Progenitor cell of endocrine pancreas (in vitro differentiated cells): ENCODE results near the gene UCHL1. TPM values are rescaled to one million over a fixed set of nuclear protein-coding genes. Genes with fewer than 3 reads are reported as not detected.

ENCODE experiments used
- DNase-seq: peaks from one replicate; pipeline ENCODE4 v3.0.0; 2021; ENCODE audit warnings: low spot score; ENCODE audit not compliant: unreplicated experiment
- H3K27ac Mint-ChIP-seq: 2 replicates; pipeline ENCODE4 v1.8.0; 2021; ENCODE audit warnings: mild to moderate bottlenecking, moderate library complexity, mixed read lengths
- H3K27me3 Mint-ChIP-seq: 2 replicates; pipeline ENCODE4 v1.8.0; 2021; ENCODE audit warnings: mixed read lengths
- H3K36me3 Mint-ChIP-seq: 2 replicates; pipeline ENCODE4 v1.8.0; 2022; ENCODE audit warnings: mixed read lengths; ENCODE audit not compliant: insufficient read depth
- H3K4me1 Mint-ChIP-seq: 2 replicates; pipeline ENCODE4 v1.8.0; 2021; ENCODE audit warnings: low read depth, mixed read lengths
- H3K4me3 Mint-ChIP-seq: 2 replicates; pipeline ENCODE4 v1.8.0; 2021; ENCODE audit warnings: low read depth, mild to moderate bottlenecking, moderate library complexity, mixed read lengths
- H3K9me3 Mint-ChIP-seq: 2 replicates; pipeline ENCODE4 v1.8.0; 2021; ENCODE audit warnings: low read depth, mixed read lengths
- CTCF ChIP-seq: fragments of 200-600 bp; sonication (generic); IDR thresholded peaks from one replicate; pipeline ENCODE4 v1.5.0; 2021; ENCODE audit warnings: antibody characterized with exemption, mild to moderate bottlenecking; ENCODE audit not compliant: unreplicated experiment
- total RNA-seq: library from RNA; stranded (reverse); gene quantifications from 2 replicates; pipeline ENCODE4 v1.2.1, GENCODE V29; 2021

UCHL1 gene
- total RNA-seq, 1 donor from 2014 or later, result 270 TPM

- TF ChIP-seq CTCF, result no peak
- peaks cover 2% of the 10 kb centered on the region for H3K36me3 Mint-ChIP-seq
- H3K27me3 Mint-ChIP-seq, result no peaks in the 10 kb centered on the region
- H3K4me1 Mint-ChIP-seq, result no peaks in the 10 kb centered on the region
- H3K9me3 Mint-ChIP-seq, result no peaks in the 10 kb centered on the region
- no peak overlapping the region for H3K4me3 Mint-ChIP-seq
- no peak overlapping the region for H3K27ac Mint-ChIP-seq
- no peak for DNase-seq
Measured at GRCh38 chr4:41297832-41298231, 41.1 kb downstream of the UCHL1 start.

GRCh38 chr4:41299486-41299885 is 42.8 kb downstream of the UCHL1 start:
- H3K27me3 Mint-ChIP-seq, result peaks cover 6% of the 10 kb centered on the region
- H3K4me3 Mint-ChIP-seq, result no peak overlapping the region
- H3K36me3 Mint-ChIP-seq, result peaks cover 2% of the 10 kb centered on the region
- no peak overlapping the region for H3K27ac Mint-ChIP-seq
- peaks cover 6% of the 10 kb centered on the region for H3K9me3 Mint-ChIP-seq
- H3K4me1 Mint-ChIP-seq, result no peaks in the 10 kb centered on the region
- DNase-seq, result no peak
- TF ChIP-seq CTCF, result no peak

- Mint-ChIP-seq H3K4me3 (no peak overlapping the region), H3K36me3 (no peaks in the 10 kb centered on the region), H3K4me1 (no peaks in the 10 kb centered on the region), H3K27me3 (peaks cover 12% of the 10 kb centered on the region), H3K9me3 (peaks cover 9% of the 10 kb centered on the region), H3K27ac (no peak overlapping the region)
- no peak for DNase-seq
- no peak for TF ChIP-seq CTCF
Measured at GRCh38 chr4:41301137-41301536, 44.4 kb downstream of the UCHL1 start.

- Mint-ChIP-seq H3K9me3 (peaks cover 9% of the 10 kb centered on the region), H3K4me1 (no peaks in the 10 kb centered on the region), H3K27me3 (peaks cover 12% of the 10 kb centered on the region), H3K27ac (no peak overlapping the region), H3K36me3 (no peaks in the 10 kb centered on the region), H3K4me3 (no peak overlapping the region)
- no peak for TF ChIP-seq CTCF
- DNase-seq, result no peak
Measured at GRCh38 chr4:41303372-41304118, 46.8 kb downstream of the UCHL1 start.

GRCh38 chr4:41304221-41304620 is 47.5 kb downstream of the UCHL1 start:
- no peaks in the 10 kb centered on the region for H3K36me3 Mint-ChIP-seq
- peaks cover 9% of the 10 kb centered on the region for H3K9me3 Mint-ChIP-seq
- no peaks in the 10 kb centered on the region for H3K4me1 Mint-ChIP-seq
- TF ChIP-seq CTCF, result no peak
- no peak for DNase-seq
- H3K27ac Mint-ChIP-seq, result no peak overlapping the region
- no peak overlapping the region for H3K4me3 Mint-ChIP-seq
- peaks cover 12% of the 10 kb centered on the region for H3K27me3 Mint-ChIP-seq
